Osteocyte (in vitro differentiated cells): ENCODE results near the gene OAS2. TPM values are rescaled to one million over a fixed set of nuclear protein-coding genes. Genes with fewer than 3 reads are reported as not detected.

ENCODE experiments used
- DNase-seq: peaks from one replicate; pipeline ENCODE4 v3.0.0; 2021; ENCODE audit warnings: mixed read lengths; ENCODE audit not compliant: unreplicated experiment; ENCODE audit errors: extremely low spot score
- H3K27ac Mint-ChIP-seq: one replicate; pipeline ENCODE4 v1.8.0; 2021; ENCODE audit warnings: mild to moderate bottlenecking, mixed read lengths; ENCODE audit not compliant: unreplicated experiment
- H3K27me3 Mint-ChIP-seq: one replicate; pipeline ENCODE4 v1.8.0; 2021; ENCODE audit warnings: mixed read lengths; ENCODE audit not compliant: unreplicated experiment
- H3K36me3 Mint-ChIP-seq: one replicate; pipeline ENCODE4 v1.8.0; 2021; ENCODE audit warnings: mixed read lengths; ENCODE audit not compliant: unreplicated experiment
- H3K4me1 Mint-ChIP-seq: one replicate; pipeline ENCODE4 v1.8.0; 2021; ENCODE audit warnings: mixed read lengths; ENCODE audit not compliant: unreplicated experiment
- H3K4me3 Mint-ChIP-seq: one replicate; pipeline ENCODE4 v1.8.0; 2021; ENCODE audit warnings: mild to moderate bottlenecking, moderate library complexity, mixed read lengths; ENCODE audit not compliant: unreplicated experiment
- H3K9me3 Mint-ChIP-seq: one replicate; pipeline ENCODE4 v1.8.0; 2021; ENCODE audit warnings: mixed read lengths; ENCODE audit not compliant: unreplicated experiment
- total RNA-seq: library from RNA; stranded (reverse); gene quantifications from 2 replicates; pipeline ENCODE4 v1.2.1, GENCODE V29; 2021
- TF ChIP-seq, protein P1 (sequence below): fragments of 200-600 bp; sonication (generic); IDR thresholded peaks from 2 replicates; pipeline ENCODE4 v1.5.0; 2021; ENCODE audit warnings: antibody characterized with exemption, mild to moderate bottlenecking, moderate library complexity

Gene OAS2
- total RNA-seq, 1 donor from 2014 or later = not detected

DNA sequence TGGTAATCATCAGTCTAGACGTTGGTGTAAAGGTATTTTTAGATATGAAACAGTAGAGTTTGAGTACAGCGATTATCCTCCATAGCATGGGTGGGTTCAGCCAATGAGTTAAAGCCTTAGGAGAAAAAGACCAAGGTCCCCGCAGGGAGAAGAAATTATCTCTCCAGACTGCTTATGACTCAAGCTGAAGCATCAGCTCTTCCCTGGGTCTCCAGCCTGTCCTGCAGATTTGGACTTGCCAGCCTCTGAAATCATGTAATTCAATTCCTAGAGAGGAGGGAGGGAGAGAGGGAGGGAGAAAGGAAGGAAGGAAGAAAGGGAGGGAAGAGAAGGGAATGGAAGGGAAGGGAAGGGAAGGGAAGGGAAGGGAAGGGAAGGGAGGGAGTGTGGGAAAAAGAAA is 66.2 kb downstream of the OAS2 start:
- no peak overlapping the region for H3K4me3 Mint-ChIP-seq
- H3K4me1 Mint-ChIP-seq = peaks cover 9% of the 10 kb centered on the region
- no peak for DNase-seq
- H3K27me3 Mint-ChIP-seq = peaks cover 19% of the 10 kb centered on the region
- H3K9me3 Mint-ChIP-seq = peaks cover 4% of the 10 kb centered on the region
- TF ChIP-seq, protein P1, sequence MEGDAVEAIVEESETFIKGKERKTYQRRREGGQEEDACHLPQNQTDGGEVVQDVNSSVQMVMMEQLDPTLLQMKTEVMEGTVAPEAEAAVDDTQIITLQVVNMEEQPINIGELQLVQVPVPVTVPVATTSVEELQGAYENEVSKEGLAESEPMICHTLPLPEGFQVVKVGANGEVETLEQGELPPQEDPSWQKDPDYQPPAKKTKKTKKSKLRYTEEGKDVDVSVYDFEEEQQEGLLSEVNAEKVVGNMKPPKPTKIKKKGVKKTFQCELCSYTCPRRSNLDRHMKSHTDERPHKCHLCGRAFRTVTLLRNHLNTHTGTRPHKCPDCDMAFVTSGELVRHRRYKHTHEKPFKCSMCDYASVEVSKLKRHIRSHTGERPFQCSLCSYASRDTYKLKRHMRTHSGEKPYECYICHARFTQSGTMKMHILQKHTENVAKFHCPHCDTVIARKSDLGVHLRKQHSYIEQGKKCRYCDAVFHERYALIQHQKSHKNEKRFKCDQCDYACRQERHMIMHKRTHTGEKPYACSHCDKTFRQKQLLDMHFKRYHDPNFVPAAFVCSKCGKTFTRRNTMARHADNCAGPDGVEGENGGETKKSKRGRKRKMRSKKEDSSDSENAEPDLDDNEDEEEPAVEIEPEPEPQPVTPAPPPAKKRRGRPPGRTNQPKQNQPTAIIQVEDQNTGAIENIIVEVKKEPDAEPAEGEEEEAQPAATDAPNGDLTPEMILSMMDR = no peak
- no peak overlapping the region for H3K27ac Mint-ChIP-seq
- no peaks in the 10 kb centered on the region for H3K36me3 Mint-ChIP-seq

DNA sequence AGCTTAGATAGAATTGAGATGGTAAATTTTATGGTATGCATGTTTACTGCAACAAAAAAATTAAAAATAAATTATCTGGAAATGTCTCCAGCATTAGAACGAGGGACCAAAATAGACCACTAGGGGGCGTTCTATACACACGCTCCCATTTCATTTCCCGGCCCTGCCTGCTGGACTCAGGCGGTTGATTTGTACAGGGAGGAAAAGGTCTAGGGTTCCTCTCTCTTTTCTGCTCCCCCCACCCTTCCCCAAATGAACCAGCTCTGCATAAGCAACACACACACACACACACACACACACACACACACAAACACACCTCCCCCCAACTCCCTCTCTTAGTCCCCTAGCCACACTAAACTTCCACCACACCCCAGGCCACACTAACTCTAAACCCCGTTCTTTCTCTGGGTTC is 70.4 kb downstream of the OAS2 start:
- H3K4me3 Mint-ChIP-seq = no peak overlapping the region
- H3K27me3 Mint-ChIP-seq = peaks cover 48% of the 10 kb centered on the region
- TF ChIP-seq, protein P1 = peak; percentile 82
- no peaks in the 10 kb centered on the region for H3K4me1 Mint-ChIP-seq
- DNase-seq = no peak
- no peak overlapping the region for H3K27ac Mint-ChIP-seq
- H3K36me3 Mint-ChIP-seq = no peaks in the 10 kb centered on the region
- peaks cover 4% of the 10 kb centered on the region for H3K9me3 Mint-ChIP-seq

DNA sequence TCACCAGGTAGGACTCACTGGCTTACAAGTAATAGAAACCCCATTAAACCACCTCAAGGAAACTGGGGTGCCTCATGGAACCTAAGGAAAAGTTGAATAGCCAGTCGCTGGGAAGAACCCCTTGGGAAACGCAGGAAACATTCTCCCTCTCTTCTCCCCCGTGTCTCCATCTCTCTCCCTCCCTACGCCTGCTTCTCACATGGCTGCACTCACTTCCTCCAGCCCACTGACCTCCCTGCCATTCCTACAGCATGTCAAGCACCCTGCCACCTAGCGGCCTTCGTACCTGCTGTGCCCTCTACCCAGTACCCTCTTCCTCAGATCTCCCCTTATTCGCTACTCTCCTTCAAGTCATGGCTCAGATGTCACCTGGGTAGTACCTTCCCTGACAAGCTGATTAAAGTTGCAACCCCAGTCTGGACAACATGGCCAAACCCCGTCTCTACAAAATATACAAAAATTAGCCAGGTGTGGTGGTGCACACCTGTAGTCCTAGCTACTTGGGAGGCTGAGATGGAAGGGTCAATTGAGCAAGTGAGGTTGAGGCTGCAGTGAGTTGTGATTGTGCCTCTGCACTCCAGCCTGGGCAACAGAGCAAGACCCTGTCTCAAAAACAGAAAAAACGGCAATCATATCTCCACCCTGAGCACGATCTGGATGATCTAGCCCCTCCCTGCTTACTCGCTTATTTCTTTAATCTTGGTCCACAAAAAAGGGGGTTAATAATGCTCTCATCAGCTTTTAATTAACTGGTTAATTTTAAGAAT is 71.8 kb downstream of the OAS2 start:
- no peaks in the 10 kb centered on the region for H3K9me3 Mint-ChIP-seq
- H3K36me3 Mint-ChIP-seq = no peaks in the 10 kb centered on the region
- TF ChIP-seq, protein P1 = no peak
- H3K4me1 Mint-ChIP-seq = no peaks in the 10 kb centered on the region
- DNase-seq = no peak
- H3K27me3 Mint-ChIP-seq = peaks cover 50% of the 10 kb centered on the region
- no peak overlapping the region for H3K4me3 Mint-ChIP-seq
- no peak overlapping the region for H3K27ac Mint-ChIP-seq

DNA sequence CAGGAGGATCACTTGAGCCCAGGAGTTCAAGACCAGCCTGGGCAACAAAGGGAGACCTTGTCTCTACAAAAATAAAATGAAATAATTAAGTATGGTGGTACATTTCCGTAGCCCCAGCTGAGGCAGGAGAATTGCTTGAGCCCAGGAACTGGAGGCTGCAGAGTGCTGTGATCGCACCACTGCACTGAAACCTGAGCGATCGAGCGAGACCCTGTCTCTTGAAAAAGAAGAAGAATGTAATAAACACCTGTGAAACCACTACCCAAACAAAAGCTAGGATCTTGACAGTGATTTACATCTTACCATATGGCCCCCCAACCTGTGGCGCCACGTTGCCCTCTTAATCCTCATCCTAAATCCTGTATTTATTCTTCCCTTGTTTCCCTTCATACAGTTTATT is 72.5 kb downstream of the OAS2 start:
- Mint-ChIP-seq H3K4me3 (no peak overlapping the region), H3K36me3 (no peaks in the 10 kb centered on the region), H3K27ac (no peak overlapping the region), H3K9me3 (no peaks in the 10 kb centered on the region), H3K4me1 (no peaks in the 10 kb centered on the region), H3K27me3 (peaks cover 52% of the 10 kb centered on the region)
- TF ChIP-seq, protein P1 = no peak
- DNase-seq = no peak

DNA sequence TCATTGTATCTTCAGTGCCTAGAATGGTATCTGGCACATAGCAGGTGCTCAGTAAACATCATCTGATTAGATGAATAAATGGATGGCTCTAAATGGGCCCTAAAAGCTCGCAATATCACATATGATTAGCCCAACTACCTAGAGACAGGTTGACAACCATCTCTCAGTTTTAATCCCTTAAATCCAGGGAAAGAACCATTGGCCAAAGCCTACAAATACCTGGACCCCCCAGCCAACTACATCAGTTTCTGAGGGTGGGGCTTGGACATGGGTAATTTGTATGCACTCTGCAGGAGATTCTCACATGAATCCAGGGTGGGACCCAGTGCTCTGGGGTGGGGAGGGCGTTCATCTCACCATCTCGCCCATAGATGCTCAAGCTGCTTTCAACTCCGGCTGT is 73.4 kb downstream of the OAS2 start:
- Mint-ChIP-seq H3K27me3 (peaks cover 52% of the 10 kb centered on the region), H3K4me3 (no peak overlapping the region), H3K36me3 (no peaks in the 10 kb centered on the region), H3K4me1 (no peaks in the 10 kb centered on the region), H3K27ac (no peak overlapping the region), H3K9me3 (no peaks in the 10 kb centered on the region)
- TF ChIP-seq, protein P1 = no peak
- DNase-seq = no peak
